ENCODE data around the gene CFAP43.
"Not testable (repeated sequence)": the region's sequence is repeated elsewhere in the genome, so short reads cannot be mapped to it uniquely, and the experiment has no call there.

The CFAP43 gene

DNA sequence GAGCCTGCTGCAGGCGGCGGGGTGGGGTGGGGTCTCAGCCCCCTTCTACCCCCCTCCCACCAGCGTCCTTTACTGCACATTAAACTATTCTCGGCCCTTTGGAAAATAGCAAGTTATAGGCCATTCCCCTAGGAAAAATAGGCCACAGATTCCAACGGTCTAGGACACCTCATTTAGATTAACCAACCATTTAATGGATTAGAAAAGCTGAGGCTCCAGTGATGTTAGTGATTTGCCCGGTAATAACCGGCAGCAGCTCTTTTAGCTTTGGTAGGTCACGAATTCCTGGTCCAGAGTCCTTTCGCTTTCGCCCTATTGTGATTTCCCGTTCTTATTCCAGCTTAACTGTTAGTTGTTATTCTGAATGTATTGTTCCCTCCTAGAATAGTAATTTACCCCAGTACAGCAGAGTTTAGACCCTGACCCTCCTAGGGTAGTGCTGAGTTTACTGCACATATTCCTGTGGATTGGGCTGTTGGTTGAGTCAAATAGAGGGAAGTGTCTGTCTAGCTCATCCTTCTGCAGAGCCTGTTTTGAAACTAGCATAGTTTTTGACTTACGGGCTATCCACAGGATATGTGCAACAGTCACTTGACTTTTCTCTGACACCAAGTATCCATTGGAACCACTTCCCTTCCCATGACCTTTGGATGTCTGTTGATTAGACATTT lies 23.3 kb upstream of the CFAP43 start:
- DNase-seq (ENCODE audit: low read depth) = no peak

- no peak for DNase-seq (ENCODE audit: low read depth)
Measured at GRCh38 chr10:104254493-104255310, 22.5 kb upstream of the CFAP43 start, which contains the start of gene GSTO1. Gene GSTO1 (plus strand): TSS chr10:104254892. CDS start chr10:104254929, 37 bp downstream.

DNA sequence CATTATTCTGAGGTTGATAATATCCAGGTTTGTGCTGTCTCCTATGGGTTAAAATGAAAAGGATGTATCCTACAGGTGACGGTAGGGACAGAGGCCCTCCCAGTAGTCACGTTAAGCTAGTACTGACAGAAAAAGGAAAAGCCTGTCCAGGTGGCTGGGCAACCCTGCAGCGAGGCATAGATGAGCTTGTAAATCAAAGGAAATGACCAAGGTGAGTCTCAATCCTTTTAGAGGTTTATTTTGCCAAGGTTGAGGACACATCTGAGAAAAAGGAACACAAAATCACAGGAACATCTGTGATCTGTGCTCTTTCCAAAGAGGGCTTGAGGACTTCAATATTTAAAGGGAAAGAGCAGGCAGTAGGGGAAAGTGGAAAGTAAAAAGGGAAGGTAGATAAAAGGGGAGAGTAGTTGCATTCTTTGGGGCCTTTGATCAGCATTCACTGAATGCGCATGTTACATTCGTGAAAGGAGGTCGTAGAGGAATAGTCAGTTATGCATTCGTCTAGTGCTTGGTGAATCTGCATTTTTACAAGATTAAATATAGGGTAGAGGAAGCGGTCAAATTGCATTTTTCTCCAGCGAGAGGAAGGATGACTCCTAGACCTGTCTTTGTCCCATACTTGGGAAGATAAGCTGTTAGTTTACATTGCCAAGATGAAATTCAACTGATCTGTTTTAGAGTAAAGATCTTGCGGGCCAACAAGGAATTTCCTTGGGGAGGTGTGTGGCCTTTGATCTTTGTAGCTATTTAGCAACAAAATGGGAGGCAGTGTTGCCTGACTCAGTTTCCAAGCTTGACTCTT lies 21.6 kb upstream of the CFAP43 start:
- DNase-seq (ENCODE audit: low read depth) = no peak

- no peak for DNase-seq (ENCODE audit: low read depth)
Measured at GRCh38 chr10:104253106-104253505, 20.9 kb upstream of the CFAP43 start.

DNA sequence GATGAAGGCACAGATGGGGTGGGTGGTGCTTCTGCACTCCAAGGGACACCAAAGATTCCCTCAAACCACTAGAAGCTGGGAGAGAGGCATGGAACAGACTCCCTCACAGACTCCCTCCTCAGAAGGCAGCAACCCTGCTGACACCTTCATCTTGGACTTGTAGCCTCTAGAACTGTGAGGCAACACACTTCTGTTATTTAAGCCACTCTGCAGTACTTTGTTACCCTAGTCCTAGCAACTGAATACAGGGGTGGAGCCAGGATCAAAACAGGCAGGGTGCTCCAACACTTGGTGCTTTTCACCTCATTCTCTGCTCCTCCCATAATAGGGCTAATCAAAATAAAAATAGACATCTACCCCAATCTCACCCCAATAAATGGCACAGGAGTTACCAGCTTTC lies 20.2 kb upstream of the CFAP43 start:
- DNase-seq (ENCODE audit: low read depth) = no peak

- DNase-seq (ENCODE audit: low read depth) = no peak
Measured at GRCh38 chr10:104251443-104251842, 19.3 kb upstream of the CFAP43 start.

DNA sequence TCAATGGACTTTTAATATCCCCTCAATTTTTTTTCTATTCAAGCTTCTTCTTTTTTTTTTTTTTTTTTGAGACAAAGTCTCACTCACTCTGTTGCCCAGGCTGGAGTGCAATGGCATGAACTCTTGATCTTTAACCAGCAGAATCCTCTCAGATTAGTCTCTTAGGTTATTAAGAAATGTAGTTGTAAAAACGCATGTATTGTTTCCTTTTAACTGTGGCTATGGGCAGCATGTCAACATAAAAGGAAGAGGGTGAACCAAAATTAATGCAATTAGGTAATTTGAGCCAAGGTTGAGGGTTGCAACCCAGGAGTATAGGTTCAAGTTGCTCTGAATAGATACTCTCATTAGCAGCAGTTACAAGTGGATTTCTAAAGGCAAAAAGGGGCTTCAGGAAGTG lies 18.2 kb upstream of the CFAP43 start:
- no peak for DNase-seq (ENCODE audit: low read depth)

GRCh38 chr10:104248931-104249330 lies 16.8 kb upstream of the CFAP43 start:
- DNase-seq (ENCODE audit: low read depth) = not testable (repeated sequence)

- no peak for DNase-seq (ENCODE audit: low read depth)
Measured at GRCh38 chr10:104247513-104248146, 15.5 kb upstream of the CFAP43 start.

DNA sequence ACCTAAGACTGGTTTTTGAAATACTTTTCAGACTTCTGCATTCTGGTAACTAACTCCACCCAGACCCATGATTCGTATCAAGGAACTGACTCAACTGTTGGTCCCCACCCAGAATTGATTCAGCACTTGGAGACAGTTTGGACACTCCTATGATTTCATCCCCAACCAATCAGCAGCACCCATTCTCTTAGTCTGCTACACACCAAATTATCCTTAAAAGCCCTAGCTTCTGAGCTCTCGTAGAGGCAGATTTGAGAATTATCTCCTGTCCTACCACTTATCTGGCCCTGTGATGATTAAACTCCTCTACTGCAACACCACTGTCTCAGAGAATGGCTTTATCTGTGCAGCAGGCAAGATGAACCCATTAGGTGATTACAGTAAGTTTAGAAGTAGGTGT lies 14.8 kb upstream of the CFAP43 start:
- no peak for DNase-seq (ENCODE audit: low read depth)

- no peak for DNase-seq (ENCODE audit: low read depth)
Measured at GRCh38 chr10:104245066-104245632, 13.0 kb upstream of the CFAP43 start.

- DNase-seq (ENCODE audit: low read depth) = no peak
Measured at GRCh38 chr10:104243512-104243911, 11.3 kb upstream of the CFAP43 start.

- DNase-seq (ENCODE audit: low read depth) = not testable (repeated sequence)
Measured at GRCh38 chr10:104243009-104243408, 10.8 kb upstream of the CFAP43 start.

DNA sequence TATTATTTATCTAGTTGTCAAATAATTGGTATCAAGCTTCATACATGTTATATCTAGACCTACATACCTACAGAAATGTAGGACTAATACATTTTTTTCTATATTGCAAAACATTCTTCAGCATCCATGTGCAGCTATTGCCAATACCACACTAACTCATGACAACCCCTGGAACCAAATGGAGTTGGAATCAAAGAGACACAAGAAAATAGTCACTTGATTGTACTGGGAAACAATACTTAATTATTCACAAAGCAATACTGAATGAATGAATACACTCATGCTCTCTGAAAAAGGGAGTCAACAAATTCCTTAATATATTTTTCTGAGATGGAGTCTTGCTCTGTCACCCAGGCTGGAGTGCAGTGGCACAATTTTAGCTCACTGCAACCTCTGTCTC lies 10.4 kb upstream of the CFAP43 start:
- DNase-seq (ENCODE audit: low read depth) = no peak

- DNase-seq (ENCODE audit: low read depth) = no peak
Measured at GRCh38 chr10:104240078-104240477, 7.9 kb upstream of the CFAP43 start.

GRCh38 chr10:104235801-104236200 lies 3.6 kb upstream of the CFAP43 start:
- DNase-seq (ENCODE audit: low read depth) = no peak

DNA sequence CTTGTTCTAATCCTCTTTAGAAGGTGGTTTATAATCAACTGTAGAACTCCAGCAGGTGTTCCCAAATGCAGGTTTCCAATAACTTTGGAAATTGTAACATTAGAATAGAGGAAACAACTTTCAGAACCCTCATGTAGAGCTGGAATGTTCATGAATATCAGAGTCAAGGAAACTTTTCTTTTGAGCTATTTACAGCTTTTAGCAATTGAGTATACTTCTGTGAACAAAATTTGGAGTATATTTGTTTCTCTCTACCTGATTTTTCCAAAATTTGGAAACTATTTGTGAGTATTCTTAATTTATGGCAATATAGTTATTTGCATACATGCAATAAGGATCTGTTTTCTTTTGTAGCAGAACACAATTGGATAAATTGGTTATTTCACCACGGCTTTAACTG lies 2.8 kb upstream of the CFAP43 start:
- no peak for DNase-seq (ENCODE audit: low read depth)

- no peak for DNase-seq (ENCODE audit: low read depth)
Measured at GRCh38 chr10:104233817-104234216, 1.7 kb upstream of the CFAP43 start.

DNA sequence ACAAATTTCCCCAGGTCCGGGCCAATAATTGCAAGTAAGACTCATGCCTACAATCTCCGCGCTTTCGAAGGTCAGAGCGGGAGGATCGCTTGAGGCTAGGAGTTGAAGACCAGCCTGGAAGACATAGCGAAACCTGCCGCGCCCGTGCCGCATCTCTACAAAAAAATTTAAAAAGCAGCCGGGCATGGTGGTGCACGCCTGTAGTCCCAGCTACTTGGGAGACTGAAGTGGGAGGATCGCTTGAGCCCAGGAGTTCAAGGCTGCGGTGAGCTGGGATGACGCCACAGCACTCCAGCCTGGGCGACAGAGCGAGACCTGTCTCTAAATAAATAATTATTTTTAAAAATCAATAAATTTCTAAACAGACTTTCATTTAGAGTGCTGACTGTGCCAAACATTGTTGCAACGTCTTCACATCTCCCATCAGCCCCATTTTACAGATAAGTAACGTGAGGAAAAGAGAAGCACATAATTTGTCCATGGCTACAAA lies 494 bp upstream of the CFAP43 start:
- DNase-seq (ENCODE audit: low read depth) = no peak

- DNase-seq (ENCODE audit: low read depth) = no peak
Measured at GRCh38 chr10:104230490-104230889, 1.7 kb downstream of the CFAP43 start.

DNA sequence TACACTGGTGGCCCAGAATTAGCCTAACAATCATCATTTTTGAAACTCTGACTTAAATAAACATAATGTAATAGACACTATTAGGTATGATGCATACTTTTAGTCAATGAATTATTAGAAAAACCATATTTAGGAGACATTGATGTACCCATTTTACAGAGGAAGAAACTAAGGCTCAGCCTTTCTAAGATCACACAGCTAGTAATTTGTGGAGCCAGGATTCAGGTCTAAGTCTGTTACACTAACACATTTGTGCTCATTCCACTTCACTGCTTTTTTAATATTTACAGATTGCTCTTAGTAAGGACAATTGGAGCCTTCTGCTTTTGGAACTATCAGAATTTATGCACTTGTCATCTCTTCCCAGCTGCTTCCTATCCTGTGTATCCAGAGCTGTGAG lies 8.9 kb downstream of the CFAP43 start:
- no peak for DNase-seq (ENCODE audit: low read depth)

DNA sequence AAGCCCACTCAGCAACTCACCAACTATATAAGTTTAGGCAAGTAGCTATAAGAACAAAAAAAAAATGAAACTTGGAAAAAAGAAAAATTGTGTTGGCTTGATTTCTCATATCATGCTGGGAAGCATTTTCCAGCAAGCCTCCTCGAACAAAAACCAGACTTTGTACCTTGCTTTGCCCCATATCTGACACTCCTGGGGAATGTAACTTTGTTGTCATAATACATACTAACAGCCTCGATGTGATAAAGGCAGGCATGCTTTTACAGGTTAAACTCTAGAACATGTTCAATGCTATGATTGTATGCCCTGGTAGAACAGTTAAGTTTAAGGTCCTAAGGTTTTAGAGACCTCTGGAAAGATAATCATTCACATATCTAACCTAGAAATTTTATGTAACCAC lies 11.6 kb downstream of the CFAP43 start:
- no peak for DNase-seq (ENCODE audit: low read depth)

Measured in stimulated activated CD8-positive, alpha-beta memory T cell treated with anti-CD3 and anti-CD28 coated beads, Interleukin-15, amount 100 ng/mL, for 1 hour (primary cell).